Stomach (tissue), 9 donors: Measurements from ENCODE around the gene RASA1. TPM values are rescaled to one million over a fixed set of nuclear protein-coding genes. Genes with fewer than 3 reads are reported as not detected.
A peak's percentile ranks its signal among the peaks of the same experiment; 100 is the strongest.
"Not testable (repeated sequence)": the region's sequence is repeated elsewhere in the genome, so short reads cannot be mapped to it uniquely, and the experiment has no call there.

ENCODE experiments used
- DNase-seq, 2 donors: peaks; one replicate each; pipeline versions ENCODE4 v3.0.0 to v3.0.0-alpha.2; 2013 to 2019
- H3K27ac ChIP-seq, 5 donors: fragments of 200-600 bp in 4 of 5; sonication (generic) in 4 of 5; one replicate each; pipeline ENCODE4 v1.5.1; 2013 to 2019; ENCODE audit warnings: mild to moderate bottlenecking in 1 of 5, moderate library complexity in 1 of 5
- H3K27me3 ChIP-seq, 3 donors: fragments of 200-600 bp; sonication (generic); one replicate each; pipeline ENCODE4 v1.5.1; 2017 to 2019; ENCODE audit warnings: mixed run types in 1 of 3
- H3K36me3 ChIP-seq, 4 donors: fragments of 200-600 bp; sonication (generic); 1 replicate in 3 of 4; 2 replicates in 1 of 4; pipeline ENCODE4 v1.5.1; 2016 to 2019
- H3K4me1 ChIP-seq, 4 donors: fragments of 200-600 bp; sonication (generic); one replicate each; pipeline ENCODE4 v1.5.1; 2016 to 2019
- H3K4me3 ChIP-seq, 4 donors: fragments of 200-600 bp; sonication (generic) in 3 of 4; one replicate each; pipeline ENCODE4 v1.5.1; 2016 to 2019; ENCODE audit warnings: mild to moderate bottlenecking in 1 of 4
- H3K9me3 ChIP-seq, 4 donors: fragments of 200-600 bp; sonication (generic); one replicate each; pipeline ENCODE4 v1.5.1; 2016 to 2019
- CTCF ChIP-seq, 7 experiments: fragments of 450-650 bp in 4 of 7; fragments of 200-600 bp in 3 of 7; sonication (generic) in 3 of 7; IDR thresholded peaks; one replicate each; pipeline ENCODE4 v1.5.1; 2016 to 2019; ENCODE audit warnings: antibody characterized with exemption in 7 of 7, control low read depth in 2 of 7, mild to moderate bottlenecking in 1 of 7
- EP300 ChIP-seq: sonication (generic); formaldehyde crosslinking; IDR thresholded peaks from one replicate; pipeline ENCODE4 v1.6.1; 2017; ENCODE audit warnings: antibody characterized with exemption
- POLR2A ChIP-seq, 4 donors: fragments of 450-650 bp; IDR thresholded peaks; one replicate each; pipeline ENCODE4 v1.6.1; 2016; ENCODE audit warnings: antibody characterized with exemption in 4 of 4, control low read depth in 2 of 4, mild to moderate bottlenecking in 1 of 4, moderate library complexity in 1 of 4
- POLR2AphosphoS5 ChIP-seq, 3 donors: sonication (generic); formaldehyde crosslinking; IDR thresholded peaks; one replicate each; pipeline ENCODE4 v1.6.1; 2016; ENCODE audit warnings: antibody characterized with exemption in 3 of 3
- WGBS, 5 donors: extraction: QIAGEN DNeasy Blood & Tissue Kit in 3 of 5; methylation state at CpG; one replicate each; pipeline versions ENCODE4 v1.1.5 to v1.1.7; 2013 to 2018; 5-methylcytosine and 5-hydroxymethylcytosine counted together
- intact Hi-C: fragments of 100-400 bp; cut with DNase I; formaldehyde crosslinking; loops from one replicate; pipeline ENCODE4 v1.15.1; 2023; ENCODE audit warnings: low total_unique reads
- polyA plus RNA-seq, 3 donors: library from polyadenylated mRNA; stranded (reverse); fragments of 200-250 nt; gene quantifications; one replicate each; pipeline ENCODE4 v1.2.3, GENCODE V29; 2013
- total RNA-seq, 5 donors: library from RNA; depleted of rRNA; stranded (reverse); fragments of >200 nt; gene quantifications; one replicate each; pipeline versions ENCODE4 v1.1.0 to v1.2.3, GENCODE V29; 2014 to 2016
- donor health status: healthy with polysubstance abuse.
- donor health status: Bipolar disorder and iron deficiency.
- donor health status: healthy.

The RASA1 gene
- total and polyA plus RNA-seq, 8 donors = 7.3 to 89.3 (median 19.1) TPM

DNA sequence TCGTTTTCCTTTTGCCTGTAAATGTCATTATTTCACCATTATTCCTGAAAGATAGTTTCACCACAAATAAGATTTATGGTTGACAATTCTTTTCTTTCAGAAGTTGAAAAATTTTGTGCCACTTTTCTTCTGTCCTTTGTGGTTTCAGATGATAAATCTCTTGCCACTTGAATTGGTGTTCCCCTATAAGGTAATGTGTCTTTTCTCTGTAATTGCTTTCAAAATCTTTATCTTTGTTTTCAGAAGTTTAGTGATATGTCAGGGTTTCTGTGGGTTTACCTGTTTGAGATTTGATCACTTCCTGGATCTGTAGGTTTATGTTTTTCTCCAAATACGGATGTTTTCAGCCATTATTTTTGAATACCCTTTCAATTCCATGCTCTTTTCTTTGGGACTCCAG is 14.6 kb downstream of the RASA1 start:
- Histone ChIP-seq H3K9me3 (no peaks in the 10 kb centered on the region), H3K4me1 (peaks cover 0 to 16% (median 0%) of the 10 kb centered on the region in 4 donors), H3K27ac (no peak overlapping the region), H3K27me3 (no peaks in the 10 kb centered on the region), H3K36me3 (peaks cover 0 to 10% (median 6%) of the 10 kb centered on the region in 4 donors), H3K4me3 (no peak overlapping the region)
- TF ChIP-seq EP300 (no peak), POLR2AphosphoS5 (IDR thresholded peaks at IDR 0.05) (no peak), POLR2A (IDR thresholded peaks at IDR 0.05) (no peak), CTCF (IDR thresholded peaks at IDR 0.05) (no peak)
- no peak for DNase-seq
- intact Hi-C loops = no loop called here
- 67 to 75% (median 73%) methylated on average over 2 of the region's 2 CpGs for WGBS, 5 donors

DNA sequence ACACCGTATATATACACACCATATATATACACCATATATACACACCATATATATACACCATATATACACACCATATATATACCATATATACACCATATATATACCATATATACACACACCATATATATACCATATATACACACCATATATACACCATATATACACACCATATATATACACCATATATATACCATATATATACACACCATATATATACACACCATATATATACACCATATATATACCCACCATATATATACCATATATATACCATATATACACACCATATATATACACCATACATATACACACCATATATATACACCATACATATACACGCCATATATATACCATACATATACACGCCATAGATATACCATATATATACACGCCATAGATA is 19.6 kb downstream of the RASA1 start:
- WGBS, 5 donors = 97 to 98% (median 98%) methylated on average over 4 of the region's 4 CpGs
- H3K27ac ChIP-seq, intact Hi-C loops, DNase-seq, H3K9me3 ChIP-seq, H3K27me3 ChIP-seq, H3K4me3 ChIP-seq: not testable (repeated sequence)
- Histone ChIP-seq H3K36me3 (peaks cover 0 to 17% (median 8%) of the 10 kb centered on the region in 4 donors), H3K4me1 (peaks cover 0 to 10% (median 0%) of the 10 kb centered on the region in 4 donors)

DNA sequence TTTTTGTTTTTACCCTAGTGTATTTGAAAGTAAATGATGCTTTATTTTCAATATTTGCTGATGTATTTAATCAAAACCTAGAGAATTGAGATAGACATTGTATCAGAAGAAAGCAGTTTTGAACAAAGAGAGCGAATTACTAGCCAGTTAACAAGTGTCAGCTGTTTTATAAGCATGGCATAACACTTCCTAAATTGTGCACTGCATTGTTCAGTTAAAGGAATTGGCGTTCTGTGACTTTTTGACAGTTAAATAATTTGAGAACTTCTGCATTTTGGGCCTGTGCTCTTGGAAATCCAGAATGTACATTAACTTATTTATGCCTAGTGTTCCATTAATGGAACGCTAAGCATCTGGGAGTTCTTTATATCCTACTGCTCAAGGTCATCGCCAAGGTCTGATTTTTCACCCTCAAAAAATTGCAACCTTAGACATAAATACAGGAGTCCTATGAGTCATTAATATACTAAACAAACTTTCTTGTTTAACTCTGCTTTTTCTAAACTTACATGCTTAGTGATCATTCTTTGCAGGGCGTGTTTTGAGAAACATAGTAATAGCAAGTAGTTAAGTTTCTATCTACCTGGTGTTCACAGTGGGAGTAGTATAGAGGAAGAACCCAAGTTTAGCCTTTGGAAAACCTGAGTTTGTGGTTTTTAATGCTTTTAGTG is 31.1 kb downstream of the RASA1 start:
- Histone ChIP-seq H3K27me3 (no peaks in the 10 kb centered on the region), H3K4me3 (no peak overlapping the region), H3K36me3 (peaks cover 0 to 3% (median 2%) of the 10 kb centered on the region in 4 donors), H3K4me1 (peaks cover 0 to 56% (median 22%) of the 10 kb centered on the region in 4 donors), H3K9me3 (no peaks in the 10 kb centered on the region), H3K27ac (no peak overlapping the region)
- intact Hi-C loops = no loop called here
- TF ChIP-seq POLR2A (IDR thresholded peaks at IDR 0.05) (no peak), POLR2AphosphoS5 (IDR thresholded peaks at IDR 0.05) (no peak), EP300 (no peak), CTCF (IDR thresholded peaks at IDR 0.05) (no peak)
- no peak for DNase-seq
- WGBS, 5 donors = 82 to 87% (median 85%) methylated on average over 5 of the region's 5 CpGs

- WGBS, 5 donors = 94 to 99% (median 96%) methylated on average over 6 of the region's 6 CpGs
- no peak overlapping the region for H3K4me3 ChIP-seq
- no peaks in the 10 kb centered on the region for H3K9me3 ChIP-seq
- no peak overlapping the region for H3K27ac ChIP-seq
- peaks cover 0 to 56% (median 22%) of the 10 kb centered on the region in 4 donors for H3K4me1 ChIP-seq
- DNase-seq = no peak
- intact Hi-C loops = no loop called here
- peaks cover 0 to 16% (median 11%) of the 10 kb centered on the region in 4 donors for H3K36me3 ChIP-seq
- H3K27me3 ChIP-seq = no peaks in the 10 kb centered on the region
- TF ChIP-seq POLR2AphosphoS5 (IDR thresholded peaks at IDR 0.05) = no peak
- TF ChIP-seq EP300 = no peak
- no peak for TF ChIP-seq POLR2A (IDR thresholded peaks at IDR 0.05)
- TF ChIP-seq CTCF (IDR thresholded peaks at IDR 0.05) = no peak
Observed at GRCh38 chr5:87300176-87300575, 32.5 kb downstream of the RASA1 start.

DNA sequence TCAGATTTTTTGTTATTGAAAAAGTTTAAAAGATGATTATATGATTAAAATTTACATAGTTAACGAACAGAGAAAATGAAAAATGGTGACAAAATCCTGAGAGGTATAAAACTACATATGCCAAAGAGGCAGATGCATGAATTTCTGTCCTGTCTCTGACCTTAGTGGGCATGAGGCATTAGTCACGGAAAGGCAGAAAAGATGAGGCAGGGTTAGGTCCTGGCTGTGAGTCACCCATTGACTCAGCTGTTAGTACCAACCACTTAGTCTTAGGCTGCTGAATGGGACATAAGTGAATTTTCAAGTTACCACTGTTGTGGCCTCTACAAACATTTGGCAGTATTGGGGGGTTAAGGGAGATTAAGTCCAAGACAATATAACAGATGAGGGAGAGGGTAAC is 33.1 kb downstream of the RASA1 start:
- 70 to 83% (median 78%) methylated on average over 2 of the region's 2 CpGs for WGBS, 5 donors
- H3K27ac ChIP-seq = no peak overlapping the region
- H3K4me1 ChIP-seq = peaks cover 0 to 52% (median 20%) of the 10 kb centered on the region in 4 donors
- H3K9me3 ChIP-seq = no peaks in the 10 kb centered on the region
- H3K36me3 ChIP-seq = peaks cover 0 to 21% (median 17%) of the 10 kb centered on the region in 4 donors
- no peak overlapping the region for H3K4me3 ChIP-seq
- TF ChIP-seq POLR2A (IDR thresholded peaks at IDR 0.05) = no peak
- TF ChIP-seq EP300 = no peak
- no peak for TF ChIP-seq POLR2AphosphoS5 (IDR thresholded peaks at IDR 0.05)
- no peak for TF ChIP-seq CTCF (IDR thresholded peaks at IDR 0.05)
- H3K27me3 ChIP-seq = no peaks in the 10 kb centered on the region
- DNase-seq = peak in 1 of 2 donors; percentile 11
- intact Hi-C loops = no loop called here
